Measurements from ENCODE around the gene RPS27A. TPM values are rescaled to one million over a fixed set of nuclear protein-coding genes. Genes with fewer than 3 reads are reported as not detected.
"Not testable (repeated sequence)": the region's sequence is repeated elsewhere in the genome, so short reads cannot be mapped to it uniquely, and the experiment has no call there.

The RPS27A gene
- total RNA-seq, 4 donors from 2014 or later = 1,126 to 5,133 (median 1,477) TPM

DNA sequence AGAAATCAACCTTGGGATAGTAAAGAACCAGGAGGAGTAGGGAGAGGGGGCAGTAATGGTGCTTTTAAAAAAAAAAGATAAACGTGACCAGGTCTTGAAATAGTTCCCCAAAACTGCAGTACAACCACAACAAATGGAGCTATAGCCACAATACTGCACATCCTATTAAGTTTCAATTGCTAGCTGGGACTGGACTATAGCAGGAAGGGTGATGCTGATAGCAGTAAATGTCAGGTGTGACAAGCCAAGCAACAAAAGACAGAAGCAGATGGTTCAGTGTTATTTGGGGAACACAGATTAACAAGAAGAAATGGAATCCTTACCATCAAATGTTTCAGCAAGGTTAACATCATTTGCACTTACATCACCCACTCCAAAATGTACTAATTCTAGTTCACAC, 10.1 kb downstream of the RPS27A start:
- Histone ChIP-seq H3K27ac (no peak overlapping the region), H3K36me3 (no peaks in the 10 kb centered on the region), H3K9me3 (no peaks in the 10 kb centered on the region), H3K27me3 (no peaks in the 10 kb centered on the region), H3K4me3 (no peak overlapping the region), H3K4me1 (no peaks in the 10 kb centered on the region)
- no peak for TF ChIP-seq POLR2A (IDR thresholded peaks at IDR 0.05)
- TF ChIP-seq, protein P1, sequence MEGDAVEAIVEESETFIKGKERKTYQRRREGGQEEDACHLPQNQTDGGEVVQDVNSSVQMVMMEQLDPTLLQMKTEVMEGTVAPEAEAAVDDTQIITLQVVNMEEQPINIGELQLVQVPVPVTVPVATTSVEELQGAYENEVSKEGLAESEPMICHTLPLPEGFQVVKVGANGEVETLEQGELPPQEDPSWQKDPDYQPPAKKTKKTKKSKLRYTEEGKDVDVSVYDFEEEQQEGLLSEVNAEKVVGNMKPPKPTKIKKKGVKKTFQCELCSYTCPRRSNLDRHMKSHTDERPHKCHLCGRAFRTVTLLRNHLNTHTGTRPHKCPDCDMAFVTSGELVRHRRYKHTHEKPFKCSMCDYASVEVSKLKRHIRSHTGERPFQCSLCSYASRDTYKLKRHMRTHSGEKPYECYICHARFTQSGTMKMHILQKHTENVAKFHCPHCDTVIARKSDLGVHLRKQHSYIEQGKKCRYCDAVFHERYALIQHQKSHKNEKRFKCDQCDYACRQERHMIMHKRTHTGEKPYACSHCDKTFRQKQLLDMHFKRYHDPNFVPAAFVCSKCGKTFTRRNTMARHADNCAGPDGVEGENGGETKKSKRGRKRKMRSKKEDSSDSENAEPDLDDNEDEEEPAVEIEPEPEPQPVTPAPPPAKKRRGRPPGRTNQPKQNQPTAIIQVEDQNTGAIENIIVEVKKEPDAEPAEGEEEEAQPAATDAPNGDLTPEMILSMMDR (IDR thresholded peaks at IDR 0.05) = no peak
- intact Hi-C loops (cut with DNase I; ENCODE audit: low total_unique reads) = no loop called here
- no peak for DNase-seq

DNA sequence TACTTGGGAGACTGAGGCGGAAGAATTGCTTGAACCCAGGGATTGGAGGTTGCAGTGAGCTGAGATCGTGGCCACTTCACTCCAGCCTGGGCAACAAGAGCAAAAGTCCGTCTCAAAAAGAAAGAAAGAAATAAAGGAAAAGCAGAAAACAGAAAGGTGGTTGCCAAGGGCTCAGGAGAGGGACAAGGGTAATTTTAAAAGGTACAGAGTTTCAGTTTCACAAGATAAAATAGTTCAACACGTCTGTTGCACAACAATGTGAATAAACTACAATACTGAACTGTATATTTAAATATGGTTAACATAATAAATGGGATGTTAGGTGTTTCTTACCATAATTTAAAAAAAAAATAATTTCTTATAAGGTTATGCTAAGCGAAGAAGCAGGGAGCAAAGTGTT, 12.9 kb downstream of the RPS27A start:
- no peak overlapping the region for H3K27ac ChIP-seq
- H3K27me3 ChIP-seq = no peaks in the 10 kb centered on the region
- no peak overlapping the region for H3K4me3 ChIP-seq
- no peaks in the 10 kb centered on the region for H3K9me3 ChIP-seq
- intact Hi-C loops (cut with DNase I; ENCODE audit: low total_unique reads) = no loop called here
- H3K4me1 ChIP-seq = no peaks in the 10 kb centered on the region
- no peak for DNase-seq
- TF ChIP-seq, protein P1 (IDR thresholded peaks at IDR 0.05) = no peak
- no peak for TF ChIP-seq POLR2A (IDR thresholded peaks at IDR 0.05)
- no peaks in the 10 kb centered on the region for H3K36me3 ChIP-seq

DNA sequence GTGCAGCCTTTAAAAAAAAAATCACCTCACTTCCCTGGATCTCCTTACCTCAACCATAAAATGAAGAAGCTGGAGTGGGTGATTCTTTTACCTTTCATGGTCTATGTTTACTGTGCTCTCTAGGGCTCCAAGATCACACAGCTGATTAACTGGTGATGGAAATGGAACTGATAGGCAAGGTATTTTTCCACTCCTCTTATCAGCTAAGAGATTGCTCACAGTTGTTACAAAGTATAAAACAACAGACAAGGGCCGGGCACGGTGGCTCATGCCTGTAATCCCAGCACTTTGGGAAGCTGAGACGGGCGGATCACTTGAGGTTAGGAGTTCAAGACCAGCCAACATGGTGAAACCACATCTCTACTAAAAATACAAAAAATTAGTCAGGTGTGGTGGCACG, 14.5 kb downstream of the RPS27A start:
- Histone ChIP-seq H3K4me1 (no peaks in the 10 kb centered on the region), H3K9me3 (no peaks in the 10 kb centered on the region), H3K27ac (no peak overlapping the region), H3K4me3 (no peak overlapping the region), H3K36me3 (no peaks in the 10 kb centered on the region), H3K27me3 (no peaks in the 10 kb centered on the region)
- TF ChIP-seq, protein P1 (IDR thresholded peaks at IDR 0.05) = no peak
- no peak for TF ChIP-seq POLR2A (IDR thresholded peaks at IDR 0.05)
- intact Hi-C loops (cut with DNase I; ENCODE audit: low total_unique reads) = no loop called here
- DNase-seq = no peak

DNA sequence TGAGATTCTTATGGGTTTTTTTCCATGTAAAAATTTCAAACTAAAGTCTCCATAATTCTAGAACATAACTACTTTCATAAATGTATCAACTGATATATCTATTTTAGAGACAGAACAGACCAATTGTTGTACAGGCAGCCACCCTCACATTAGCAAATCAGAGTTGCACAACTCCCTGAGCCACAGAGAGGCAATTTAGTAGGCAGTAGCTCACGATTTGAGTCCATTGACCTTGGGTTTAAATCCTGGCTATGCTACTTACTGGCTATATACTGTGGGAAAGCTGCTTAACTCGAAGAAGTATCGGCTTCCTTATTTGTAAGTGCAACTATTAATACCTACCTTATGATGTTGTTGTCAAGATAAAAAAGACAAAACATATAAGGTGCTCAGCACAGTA, 20.3 kb downstream of the RPS27A start:
- no peaks in the 10 kb centered on the region for H3K36me3 ChIP-seq
- no peak for TF ChIP-seq POLR2A (IDR thresholded peaks at IDR 0.05)
- no peak for DNase-seq
- no peaks in the 10 kb centered on the region for H3K9me3 ChIP-seq
- intact Hi-C loops (cut with DNase I; ENCODE audit: low total_unique reads) = no loop called here
- H3K4me1 ChIP-seq = no peaks in the 10 kb centered on the region
- no peak overlapping the region for H3K4me3 ChIP-seq
- H3K27me3 ChIP-seq = no peaks in the 10 kb centered on the region
- no peak overlapping the region for H3K27ac ChIP-seq

DNA sequence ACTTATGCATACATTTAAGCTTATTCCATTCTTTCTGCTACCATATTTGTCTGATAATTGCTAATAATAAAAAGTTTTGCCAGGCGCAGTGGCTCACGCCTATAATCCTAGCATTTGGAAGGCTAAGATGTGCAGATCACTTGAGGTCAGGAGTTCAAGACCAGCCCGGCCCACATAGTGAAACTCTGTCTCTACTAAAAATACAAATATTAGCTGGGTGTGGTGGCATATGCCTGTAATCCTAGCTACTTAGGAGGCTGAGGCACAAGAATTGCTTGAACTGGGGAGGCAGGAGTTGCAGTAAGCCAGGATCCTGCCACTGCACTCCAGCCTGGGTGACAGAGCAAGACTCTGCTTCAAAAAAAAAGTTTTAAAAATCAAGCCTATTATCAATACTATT, 27.1 kb downstream of the RPS27A start:
- H3K9me3 ChIP-seq; H3K36me3 ChIP-seq; H3K4me1 ChIP-seq; intact Hi-C loops (cut with DNase I; ENCODE audit: low total_unique reads); H3K4me3 ChIP-seq; DNase-seq; H3K27ac ChIP-seq; H3K27me3 ChIP-seq: not testable (repeated sequence)

DNA sequence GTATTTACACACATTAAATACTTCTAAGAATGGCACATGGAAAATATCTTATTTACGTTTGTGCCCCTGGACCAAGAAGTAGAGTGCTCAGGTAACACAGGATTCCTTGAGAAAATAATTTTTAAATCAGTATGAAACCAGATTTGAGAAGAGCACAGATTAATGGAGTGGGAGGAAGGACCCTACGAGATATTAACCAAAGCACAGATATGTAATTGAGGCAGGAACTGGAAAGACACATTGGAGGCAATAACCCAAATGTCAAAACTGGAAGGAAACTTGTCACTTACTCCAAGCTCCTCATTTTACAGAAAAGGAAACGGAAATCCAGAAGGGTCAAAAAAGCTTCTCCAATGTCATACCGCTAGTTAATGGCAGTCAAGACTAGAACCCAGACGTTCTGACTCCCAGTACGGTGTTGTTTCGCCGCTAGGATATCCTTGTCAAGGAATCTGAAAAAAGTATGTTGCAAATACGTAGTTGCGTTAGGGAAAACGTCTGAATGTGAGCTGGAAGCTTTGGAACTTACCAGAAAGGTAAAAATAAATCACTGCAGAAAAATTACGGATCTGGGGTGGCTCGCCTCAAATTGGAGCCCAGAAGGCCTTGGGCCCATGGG, 35.9 kb downstream of the RPS27A start:
- Histone ChIP-seq H3K4me1 (no peaks in the 10 kb centered on the region), H3K27ac (peak overlapping the region; percentile 86 to 87), H3K4me3 (peak overlapping the region; percentile 45 to 62), H3K36me3 (no peaks in the 10 kb centered on the region), H3K9me3 (no peaks in the 10 kb centered on the region), H3K27me3 (no peaks in the 10 kb centered on the region)
- intact Hi-C loops (cut with DNase I; ENCODE audit: low total_unique reads) = no loop called here
- TF ChIP-seq, protein P1 (IDR thresholded peaks at IDR 0.05) = no peak
- no peak for TF ChIP-seq POLR2A (IDR thresholded peaks at IDR 0.05)
- no peak for DNase-seq
